Osteocyte (in vitro differentiated cells): Measurements from ENCODE around the gene MYBPH. TPM values are rescaled to one million over a fixed set of nuclear protein-coding genes. Genes with fewer than 3 reads are reported as not detected.

Experiments used
- DNase-seq: peaks from one replicate; pipeline ENCODE4 v3.0.0; 2021; ENCODE audit warnings: mixed read lengths; ENCODE audit not compliant: unreplicated experiment; ENCODE audit errors: extremely low spot score
- H3K27ac Mint-ChIP-seq: one replicate; pipeline ENCODE4 v1.8.0; 2021; ENCODE audit warnings: mild to moderate bottlenecking, mixed read lengths; ENCODE audit not compliant: unreplicated experiment
- H3K27me3 Mint-ChIP-seq: one replicate; pipeline ENCODE4 v1.8.0; 2021; ENCODE audit warnings: mixed read lengths; ENCODE audit not compliant: unreplicated experiment
- H3K36me3 Mint-ChIP-seq: one replicate; pipeline ENCODE4 v1.8.0; 2021; ENCODE audit warnings: mixed read lengths; ENCODE audit not compliant: unreplicated experiment
- H3K4me1 Mint-ChIP-seq: one replicate; pipeline ENCODE4 v1.8.0; 2021; ENCODE audit warnings: mixed read lengths; ENCODE audit not compliant: unreplicated experiment
- H3K4me3 Mint-ChIP-seq: one replicate; pipeline ENCODE4 v1.8.0; 2021; ENCODE audit warnings: mild to moderate bottlenecking, moderate library complexity, mixed read lengths; ENCODE audit not compliant: unreplicated experiment
- H3K9me3 Mint-ChIP-seq: one replicate; pipeline ENCODE4 v1.8.0; 2021; ENCODE audit warnings: mixed read lengths; ENCODE audit not compliant: unreplicated experiment
- CTCF ChIP-seq: fragments of 200-600 bp; sonication (generic); IDR thresholded peaks from 2 replicates; pipeline ENCODE4 v1.5.0; 2021; ENCODE audit warnings: antibody characterized with exemption, mild to moderate bottlenecking, moderate library complexity
- total RNA-seq: library from RNA; stranded (reverse); gene quantifications from 2 replicates; pipeline ENCODE4 v1.2.1, GENCODE V29; 2021

The MYBPH gene
- total RNA-seq, 1 donor from 2014 or later, result not detected

- H3K4me1 Mint-ChIP-seq, result no peaks in the 10 kb centered on the region
- no peak for TF ChIP-seq CTCF
- H3K36me3 Mint-ChIP-seq, result no peaks in the 10 kb centered on the region
- peaks cover 91% of the 10 kb centered on the region for H3K27me3 Mint-ChIP-seq
- no peak overlapping the region for H3K27ac Mint-ChIP-seq
- DNase-seq, result peak; percentile 62
- no peaks in the 10 kb centered on the region for H3K9me3 Mint-ChIP-seq
- no peak overlapping the region for H3K4me3 Mint-ChIP-seq
Measured at GRCh38 chr1:203120325-203121153, 55.1 kb downstream of the MYBPH start.

Other genes starting within 250 kb of the MYBPH start
- 24.2 and 26.2 TPM in 2 replicates for gene KLHL12, start 248.6 kb downstream of the MYBPH start, total RNA-seq
- 72.3 and 77.0 TPM in 2 replicates for gene ADIPOR1, start 217.5 kb downstream of the MYBPH start, total RNA-seq
- 50.3 and 55.6 TPM in 2 replicates for gene CYB5R1, start 208.6 kb downstream of the MYBPH start, total RNA-seq
- gene TMEM183A, start 168.5 kb downstream of the MYBPH start, total RNA-seq, result 59.6 and 65.9 TPM in 2 replicates
- 0.63 and 1.4 TPM in 2 replicates for gene PPFIA4, start 149.3 kb downstream of the MYBPH start, total RNA-seq
- gene MYOG, start 89.8 kb downstream of the MYBPH start, total RNA-seq, result not detected in 2 replicates
- 0.21 and 0.26 TPM in 2 replicates for gene ADORA1, start 48.1 kb downstream of the MYBPH start, total RNA-seq
- not detected in 2 replicates for gene CHI3L1, start 10.9 kb upstream of the MYBPH start, total RNA-seq
- not detected in 2 replicates for gene CHIT1, start 53.8 kb upstream of the MYBPH start, total RNA-seq
- gene BTG2, start 129.7 kb upstream of the MYBPH start, total RNA-seq, result 31.2 and 33.7 TPM in 2 replicates
- gene FMOD, start 175.3 kb upstream of the MYBPH start, total RNA-seq, result not detected in 2 replicates